Trophoblast cell (in vitro differentiated cells and primary cell): Measurements from ENCODE around the gene FAM234B.
A peak's percentile ranks its signal among the peaks of the same experiment; 100 is the strongest.

Experiments used
- DNase-seq, 2 donors: peaks; one replicate each; pipeline ENCODE4 v3.0.0-alpha.2; 2016
- H2AFZ ChIP-seq: 2 replicates; pipeline ENCODE4 v1.6.1; 2013; ENCODE audit warnings: low read length, moderate library complexity, mild to moderate bottlenecking; ENCODE audit not compliant: insufficient read depth, poor library complexity
- H2AK5ac ChIP-seq: 2 replicates; pipeline ENCODE4 v1.6.1; 2013; ENCODE audit warnings: mild to moderate bottlenecking, low read length
- H2BK120ac ChIP-seq: 2 replicates; pipeline ENCODE4 v1.6.1; 2013; ENCODE audit warnings: low read length, mild to moderate bottlenecking, moderate library complexity; ENCODE audit not compliant: insufficient read depth, poor library complexity
- H2BK12ac ChIP-seq: 2 replicates; pipeline ENCODE4 v1.6.1; 2013; ENCODE audit warnings: mild to moderate bottlenecking, low read length, moderate library complexity
- H2BK5ac ChIP-seq: 2 replicates; pipeline ENCODE4 v1.6.1; 2013; ENCODE audit warnings: low read length, low read depth, moderate library complexity, mild to moderate bottlenecking; ENCODE audit not compliant: poor library complexity
- H3K14ac ChIP-seq: 2 replicates; pipeline ENCODE4 v1.6.1; 2013; ENCODE audit warnings: mild to moderate bottlenecking, low read length
- H3K18ac ChIP-seq: 2 replicates; pipeline ENCODE4 v1.6.1; 2013; ENCODE audit warnings: mild to moderate bottlenecking, low read length
- H3K23ac ChIP-seq: 2 replicates; pipeline ENCODE4 v1.6.1; 2013; ENCODE audit warnings: low read length
- H3K27ac ChIP-seq: 2 replicates; pipeline ENCODE4 v1.5.1; 2013; ENCODE audit warnings: low read depth, mild to moderate bottlenecking, inconsistent platforms, low read length, moderate library complexity
- H3K27me3 ChIP-seq: 2 replicates; pipeline ENCODE4 v1.6.1; 2013; ENCODE audit warnings: inconsistent platforms, mild to moderate bottlenecking, low read length, moderate library complexity; ENCODE audit not compliant: insufficient read depth
- H3K36me3 ChIP-seq, 2 experiments: 1 replicate in 1 of 2; 2 replicates in 1 of 2; pipeline ENCODE4 v1.6.1; 2013; ENCODE audit warnings: low read length in 2 of 2, mild to moderate bottlenecking in 2 of 2, moderate library complexity in 1 of 2; ENCODE audit not compliant: insufficient read depth in 2 of 2, control insufficient read depth in 1 of 2
- H3K4ac ChIP-seq: 2 replicates; pipeline ENCODE4 v1.6.1; 2013; ENCODE audit warnings: low read depth, mild to moderate bottlenecking, low read length, moderate library complexity
- H3K4me1 ChIP-seq, 2 experiments: 1 replicate in 1 of 2; 2 replicates in 1 of 2; pipeline ENCODE4 v1.6.1; 2013; ENCODE audit warnings: low read length in 2 of 2, mild to moderate bottlenecking in 2 of 2, moderate library complexity in 1 of 2; ENCODE audit not compliant: insufficient read depth in 2 of 2, control insufficient read depth in 1 of 2
- H3K4me2 ChIP-seq: 2 replicates; pipeline ENCODE4 v1.6.1; 2013; ENCODE audit warnings: inconsistent platforms, mild to moderate bottlenecking, low read length, moderate library complexity
- H3K4me3 ChIP-seq: 2 replicates; pipeline ENCODE4 v1.5.1; 2013; ENCODE audit warnings: mild to moderate bottlenecking, low read depth, low read length, inconsistent platforms
- H3K79me1 ChIP-seq: one replicate; pipeline ENCODE4 v1.6.1; 2013; ENCODE audit warnings: low read length
- H3K79me2 ChIP-seq: 2 replicates; pipeline ENCODE4 v1.6.1; 2013; ENCODE audit warnings: low read length, mild to moderate bottlenecking; ENCODE audit not compliant: control insufficient read depth, insufficient read depth, poor library complexity
- H3K9ac ChIP-seq: 2 replicates; pipeline ENCODE4 v1.6.1; 2013; ENCODE audit warnings: mild to moderate bottlenecking, low read length
- H3K9me3 ChIP-seq: 2 replicates; pipeline ENCODE4 v1.6.1; 2013; ENCODE audit warnings: low read depth, mild to moderate bottlenecking, control low read depth, inconsistent platforms, low read length; ENCODE audit not compliant: insufficient read depth
- H4K12ac ChIP-seq: 2 replicates; pipeline ENCODE4 v1.6.1; 2013; ENCODE audit warnings: low read depth, mild to moderate bottlenecking, low read length, moderate library complexity
- H4K8ac ChIP-seq: 2 replicates; pipeline ENCODE4 v1.6.1; 2013; ENCODE audit warnings: low read depth, mild to moderate bottlenecking, low read length, moderate library complexity
- H4K91ac ChIP-seq: one replicate; pipeline ENCODE4 v1.6.1; 2013; ENCODE audit warnings: low read depth, mild to moderate bottlenecking, low read length, moderate library complexity
- WGBS: extraction: QIAGEN DNeasy Blood & Tissue Kit; methylation state at CpG from one replicate; pipeline ENCODE4 v1.1.7; 2013; ENCODE audit warnings: missing lambda C conversion rate; ENCODE audit not compliant: insufficient read length, insufficient coverage; ENCODE audit errors: extremely low coverage; 5-methylcytosine and 5-hydroxymethylcytosine counted together

Gene FAM234B

GRCh38 chr12:13090054-13090453 lies 45.9 kb downstream of the FAM234B start:
- Histone ChIP-seq H4K91ac (no peak overlapping the region), H2BK5ac (no peak overlapping the region), H3K79me1 (peaks cover 4% of the 10 kb centered on the region), H4K12ac (no peak overlapping the region), H3K23ac (no peak overlapping the region), H3K14ac (no peak overlapping the region), H2AK5ac (no peak overlapping the region), H3K27ac (no peak overlapping the region), H4K8ac (no peak overlapping the region), H3K4me1 (peaks cover 5 to 6% of the 10 kb centered on the region in 2 experiments), H3K27me3 (no peaks in the 10 kb centered on the region), H2BK12ac (no peak overlapping the region), H3K79me2 (no peaks in the 10 kb centered on the region), H3K9ac (no peak overlapping the region), H3K4me2 (no peak overlapping the region), H3K36me3 (peaks cover 0 to under 1% of the 10 kb centered on the region in 2 experiments), H3K18ac (no peak overlapping the region), H2BK120ac (no peak overlapping the region), H3K4ac (no peak overlapping the region), H2AFZ (no peak overlapping the region), H3K9me3 (no peaks in the 10 kb centered on the region), H3K4me3 (no peak overlapping the region)
- no peak for DNase-seq
- whole genome bisulfite sequencing, result no CpG with 5 or more reads among the region's 4 CpGs

GRCh38 chr12:13091832-13092231 lies 47.7 kb downstream of the FAM234B start:
- Histone ChIP-seq H3K4me3 (no peak overlapping the region), H3K79me1 (peaks cover 4% of the 10 kb centered on the region), H2BK12ac (no peak overlapping the region), H3K4me1 (peaks cover 5 to 6% of the 10 kb centered on the region in 2 experiments), H2BK5ac (no peak overlapping the region), H4K8ac (no peak overlapping the region), H3K9me3 (no peaks in the 10 kb centered on the region), H3K27ac (no peak overlapping the region), H3K27me3 (no peaks in the 10 kb centered on the region), H3K36me3 (no peaks in the 10 kb centered on the region), H4K12ac (no peak overlapping the region), H2AK5ac (no peak overlapping the region), H3K9ac (no peak overlapping the region), H3K14ac (no peak overlapping the region), H4K91ac (no peak overlapping the region), H3K23ac (no peak overlapping the region), H3K4me2 (no peak overlapping the region), H2BK120ac (no peak overlapping the region), H3K18ac (no peak overlapping the region), H3K4ac (no peak overlapping the region), H2AFZ (no peak overlapping the region), H3K79me2 (no peaks in the 10 kb centered on the region)
- no CpG with 5 or more reads among the region's 6 CpGs for WGBS
- peak in 1 of 2 donors; percentile 48 for DNase-seq

- Histone ChIP-seq H3K9me3 (no peaks in the 10 kb centered on the region), H3K27me3 (no peaks in the 10 kb centered on the region), H2BK12ac (peak overlapping the region; percentile 95), H3K14ac (peak overlapping the region; percentile 63), H3K4me1 (peaks cover 6 to 8% of the 10 kb centered on the region in 2 experiments), H2BK5ac (peak overlapping the region; percentile 59), H3K36me3 (no peaks in the 10 kb centered on the region), H4K91ac (peak overlapping the region; percentile 42), H2AFZ (no peak overlapping the region), H3K4me3 (no peak overlapping the region), H3K18ac (no peak overlapping the region), H3K9ac (no peak overlapping the region), H3K79me1 (peaks cover 10% of the 10 kb centered on the region), H4K8ac (peak overlapping the region; percentile 48), H4K12ac (no peak overlapping the region), H3K4me2 (no peak overlapping the region), H3K4ac (no peak overlapping the region), H3K27ac (no peak overlapping the region), H2AK5ac (peak overlapping the region; percentile 97), H3K23ac (no peak overlapping the region), H3K79me2 (no peaks in the 10 kb centered on the region), H2BK120ac (peak overlapping the region; percentile 46)
- peak in 1 of 2 donors; percentile 13 for DNase-seq
- WGBS, result no CpG with 5 or more reads among the region's 7 CpGs
Measured at GRCh38 chr12:13093191-13093847, 49.1 kb downstream of the FAM234B start.

GRCh38 chr12:13093848-13094220 lies 49.7 kb downstream of the FAM234B start:
- Histone ChIP-seq H3K9ac (no peak overlapping the region), H3K4me2 (no peak overlapping the region), H2BK12ac (peak overlapping the region; percentile 95), H3K79me2 (no peaks in the 10 kb centered on the region), H2AFZ (no peak overlapping the region), H3K23ac (no peak overlapping the region), H3K14ac (no peak overlapping the region), H3K4me1 (peaks cover 9 to 12% of the 10 kb centered on the region in 2 experiments), H2BK120ac (peak overlapping the region; percentile 46), H4K8ac (peak overlapping the region; percentile 48), H3K79me1 (peaks cover 14% of the 10 kb centered on the region), H3K18ac (no peak overlapping the region), H3K9me3 (no peaks in the 10 kb centered on the region), H2AK5ac (no peak overlapping the region), H3K27ac (no peak overlapping the region), H3K4me3 (no peak overlapping the region), H3K4ac (no peak overlapping the region), H2BK5ac (peak overlapping the region; percentile 59), H3K27me3 (no peaks in the 10 kb centered on the region), H4K12ac (no peak overlapping the region), H3K36me3 (no peaks in the 10 kb centered on the region), H4K91ac (no peak overlapping the region)
- no CpG with 5 or more reads among the region's 2 CpGs for WGBS
- no peak for DNase-seq
